Measurements from ENCODE around the gene AFG1L.

DNA sequence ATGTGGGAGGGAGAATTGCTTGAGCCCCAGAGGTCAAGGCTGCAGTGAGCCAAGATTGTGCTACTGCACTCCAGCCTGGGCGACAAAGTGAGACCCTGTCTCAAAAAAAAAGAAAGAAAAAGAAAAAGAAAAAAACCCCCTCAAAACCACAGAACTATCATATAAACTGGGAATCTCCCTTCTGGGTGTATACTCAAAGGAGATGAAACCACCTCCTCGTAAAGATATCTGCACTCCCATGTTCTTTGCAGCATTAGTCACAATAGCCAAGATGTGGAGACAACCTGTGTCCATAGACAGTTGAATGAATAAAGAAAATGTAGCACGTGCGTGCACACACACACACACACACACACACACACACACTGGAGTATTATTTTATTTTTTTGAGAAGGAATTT lies 8.5 kb upstream of the AFG1L start:
- TF ChIP-seq SUZ12 (IDR thresholded peaks at IDR 0.05; ENCODE audit: extremely low read depth, insufficient read depth, insufficient read length) = no peak
- no peak for TF ChIP-seq ZNF274 (IDR thresholded peaks at IDR 0.05; ENCODE audit: low read depth, low read length)
